HCT116 (cell line): ENCODE data around the gene STPG1. TPM values are rescaled to one million over a fixed set of nuclear protein-coding genes. Genes with fewer than 3 reads are reported as not detected.

Experiments
- ATAC-seq: fragments of 200-7000 bp; cut with Tn5 transposase; 2 replicates; pipeline ENCODE4 v1.9.1; 2020; ENCODE audit warnings: mild to moderate bottlenecking, moderate library complexity
- BruUV-seq: library from RNA; stranded (reverse); fragments of 400-500 nt; replicated peaks from 2 replicates; lab custom pipeline; 2021; lab: Mats Ljungman, UMichigan
- CTCF ChIA-PET: fragments of 300-600 bp; sonication (Branson Sonifier 250); formaldehyde crosslinking; loops from one replicate; lab custom pipeline; 2021; ENCODE audit warnings: antibody characterized with exemption; lab: Charles Lee
- POLR2A ChIA-PET: fragments of 300-600, 350-600 bp; sonication (Branson Sonifier 250); formaldehyde crosslinking; loops from one replicate; lab custom pipeline; 2021; ENCODE audit warnings: antibody characterized with exemption; lab: Charles Lee
- RAD21 ChIA-PET, 2 experiments: fragments of 300-600 bp; sonication (Branson Sonifier 250); formaldehyde crosslinking; loops; one replicate each; lab custom pipeline; 2023; ENCODE audit warnings: low total read pairs in 2 of 2; ENCODE audit not compliant: uncharacterized antibody in 2 of 2, unreplicated experiment in 2 of 2, low non-redundant PET in 1 of 2; lab: Charles Lee
- DNase-seq: peaks from one replicate; pipeline ENCODE4 v3.0.0-alpha.2; 2010; ENCODE audit warnings: low read depth, low spot score
- H2AFZ ChIP-seq: fragments of 200-600 bp; shearing (Covaris generic), sonication (generic); 2 replicates; pipeline ENCODE4 v1.6.1; 2017; ENCODE audit warnings: low read depth, mixed run types, mixed read lengths, antibody characterized with exemption, low read length; ENCODE audit not compliant: poor library complexity, severe bottlenecking
- H3K27ac ChIP-seq: 2 replicates; pipeline ENCODE4 v1.5.1; 2012; ENCODE audit warnings: low read depth, low read length
- H3K27me3 ChIP-seq: fragments of 200-600 bp; sonication (generic); 2 replicates; pipeline ENCODE4 v1.6.1; 2016; ENCODE audit warnings: mixed run types, low read length, mixed read lengths; ENCODE audit not compliant: insufficient read depth
- H3K36me3 ChIP-seq, 2 experiments: fragments of 200-500 bp in 1 of 2; fragments of 200-600 bp in 1 of 2; sonication (Bioruptor generic) in 1 of 2; sonication (generic) in 1 of 2; 2 replicates each; pipeline versions ENCODE4 v1.5.1 to v1.6.1; 2014 to 2016; ENCODE audit warnings: low read length in 2 of 2, inconsistent platforms in 1 of 2, mixed read lengths in 1 of 2, mixed run types in 1 of 2; ENCODE audit not compliant: insufficient read depth in 2 of 2, control insufficient read depth in 1 of 2
- H3K4me1 ChIP-seq, 2 experiments: fragments of 200-600 bp in 1 of 2; sonication (generic) in 1 of 2; 2 replicates each; pipeline versions ENCODE4 v1.5.1 to v1.6.1; 2012 to 2017; ENCODE audit warnings: low read length in 2 of 2, inconsistent platforms in 1 of 2, mild to moderate bottlenecking in 1 of 2, mixed read lengths in 1 of 2, mixed run types in 1 of 2, moderate library complexity in 1 of 2; ENCODE audit not compliant: insufficient read depth in 2 of 2, control insufficient read depth in 1 of 2
- H3K4me2 ChIP-seq: fragments of 200-600 bp; sonication (generic); 2 replicates; pipeline ENCODE4 v1.6.1; 2017; ENCODE audit warnings: mixed run types, low read length, mixed read lengths
- H3K4me3 ChIP-seq, 2 experiments: fragments of 200-600 bp in 1 of 2; sonication (generic) in 1 of 2; replicated peaks in 1 of 2; 2 replicates each; pipeline ENCODE4 v1.5.1; 2011 to 2016; ENCODE audit warnings: low read length in 2 of 2, control low read depth in 1 of 2, low read depth in 1 of 2, mild to moderate bottlenecking in 1 of 2, mixed read lengths in 1 of 2, mixed run types in 1 of 2
- H3K79me2 ChIP-seq: fragments of 200-600 bp; sonication (generic); 2 replicates; pipeline ENCODE4 v1.6.1; 2017; ENCODE audit warnings: mild to moderate bottlenecking, mixed run types, low read length, moderate library complexity, mixed read lengths; ENCODE audit not compliant: insufficient read depth
- H3K9ac ChIP-seq: fragments of 200-600 bp; sonication (generic); 2 replicates; pipeline ENCODE4 v1.6.1; 2016; ENCODE audit warnings: low read length, mixed read lengths
- H3K9me2 ChIP-seq: fragments of 200-600 bp; sonication (generic), shearing (Covaris generic); 2 replicates; pipeline ENCODE4 v1.6.1; 2017; ENCODE audit warnings: mixed run types, mild to moderate bottlenecking, moderate library complexity; ENCODE audit not compliant: insufficient read depth
- H3K9me3 ChIP-seq, 2 experiments: fragments of 200-500 bp in 1 of 2; fragments of 200-600 bp in 1 of 2; sonication (Bioruptor generic) in 1 of 2; sonication (generic) in 1 of 2; 2 replicates each; pipeline ENCODE4 v1.6.1; 2014 to 2017; ENCODE audit warnings: low read length in 2 of 2, mixed read lengths in 2 of 2, inconsistent platforms in 1 of 2, low read depth in 1 of 2, mild to moderate bottlenecking in 1 of 2, mixed run types in 1 of 2, moderate library complexity in 1 of 2; ENCODE audit not compliant: control insufficient read depth in 1 of 2, insufficient read depth in 1 of 2
- H4K20me1 ChIP-seq: fragments of 200-600 bp; sonication (generic), shearing (Covaris generic); 2 replicates; pipeline ENCODE4 v1.6.1; 2017; ENCODE audit warnings: mixed run types, mild to moderate bottlenecking, moderate library complexity; ENCODE audit not compliant: insufficient read depth
- ELF1 ChIP-seq: IDR thresholded peaks from 2 replicates; pipeline ENCODE4 v1.6.1; 2012; ENCODE audit warnings: low read depth, borderline replicate concordance
- EZH2phosphoT487 ChIP-seq: fragments of 200-600 bp; IDR thresholded peaks from 2 replicates; pipeline ENCODE4 v1.6.1; 2018; ENCODE audit warnings: antibody characterized with exemption, borderline replicate concordance
- FOSL1 ChIP-seq: IDR thresholded peaks from 2 replicates; pipeline ENCODE4 v1.6.1; 2012; ENCODE audit warnings: low read depth
- POLR2A ChIP-seq: IDR thresholded peaks from 2 replicates; pipeline ENCODE4 v1.7.0; 2011; ENCODE audit warnings: borderline replicate concordance; ENCODE audit not compliant: insufficient read depth, insufficient read length; ENCODE audit errors: extremely low read depth
- POLR2AphosphoS5 ChIP-seq: IDR thresholded peaks from 2 replicates; pipeline ENCODE4 v1.6.1; 2011; ENCODE audit warnings: mild to moderate bottlenecking, low read depth, low read length, moderate library complexity
- RAD21 ChIP-seq: IDR thresholded peaks from 2 replicates; pipeline ENCODE4 v1.6.1; 2012; ENCODE audit warnings: low read depth, mild to moderate bottlenecking
- TCF7L2 ChIP-seq: IDR thresholded peaks from 2 replicates; pipeline ENCODE4 v1.7.0; 2011; ENCODE audit warnings: borderline replicate concordance, inconsistent platforms; ENCODE audit not compliant: insufficient read depth, insufficient read length; ENCODE audit errors: extremely low read depth
- YY1 ChIP-seq: IDR thresholded peaks from 2 replicates; pipeline ENCODE4 v1.6.1; 2011; ENCODE audit warnings: low read length, low read depth, moderate library complexity, mild to moderate bottlenecking; ENCODE audit not compliant: insufficient replicate concordance; ENCODE audit errors: extremely low read depth
- ZFX ChIP-seq: fragments of 450-650 bp; IDR thresholded peaks from 2 replicates; pipeline ENCODE4 v1.6.1; 2017
- ZNF274 ChIP-seq: fragments of 200-500 bp; sonication (Bioruptor generic); IDR thresholded peaks from 2 replicates; pipeline ENCODE4 v1.6.1; 2014; ENCODE audit warnings: mild to moderate bottlenecking, low read depth, low read length, inconsistent platforms
- intact Hi-C: fragments of 100-400 bp; cut with micrococcal nuclease; formaldehyde crosslinking; loops from 2 replicates; pipeline ENCODE4 v1.10.0; 2022
- total RNA-seq: library from RNA; stranded (reverse); gene quantifications from one replicate; pipeline ENCODE4 v1.2.1, GENCODE V29; 2021; ENCODE audit not compliant: unreplicated experiment
- TF ChIP-seq, protein P1 (sequence below), 3 experiments: fragments of 200-600 bp in 1 of 3; sonication (generic) in 1 of 3; IDR thresholded peaks in 2 of 3; conservative IDR thresholded peaks in 1 of 3; 2 replicates each; pipeline ENCODE4 v1.5.1; 2012 to 2017; ENCODE audit warnings: low read depth in 2 of 3, low read length in 2 of 3, antibody characterized with exemption in 1 of 3, borderline replicate concordance in 1 of 3, control low read depth in 1 of 3, mild to moderate bottlenecking in 1 of 3, mixed read lengths in 1 of 3, mixed run types in 1 of 3, moderate library complexity in 1 of 3; ENCODE audit not compliant: insufficient read depth in 1 of 3
- TF ChIP-seq, protein P2 (sequence below): IDR thresholded peaks from 2 replicates; pipeline ENCODE4 v1.6.1; 2012; ENCODE audit warnings: low read depth

STPG1 gene
- total RNA-seq, 1 experiment from 2014 or later, result 13.4 TPM

DNA sequence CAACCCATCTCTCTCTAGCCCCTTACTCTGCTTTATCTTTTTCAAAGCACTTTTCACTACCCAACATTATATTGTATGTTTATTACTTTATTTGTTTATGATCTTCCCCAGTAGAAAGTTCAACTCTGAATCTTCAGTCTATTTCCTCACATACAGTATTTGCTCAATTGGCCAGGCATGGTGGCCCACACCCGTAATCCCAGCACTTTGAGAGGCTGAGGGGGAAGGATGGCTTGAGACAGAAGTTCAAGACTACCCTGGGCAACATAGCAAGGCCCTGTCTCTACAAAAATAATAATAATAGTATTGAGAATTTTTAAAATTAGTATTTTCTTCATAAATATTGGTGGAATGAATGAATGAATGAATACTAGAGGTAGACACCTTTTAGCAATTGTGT, 1.2 kb downstream of the STPG1 start:
- H3K9me2 ChIP-seq, result no peaks in the 10 kb centered on the region
- peak overlapping the region; percentile 96 for H3K4me2 ChIP-seq
- no peaks in the 10 kb centered on the region for H3K79me2 ChIP-seq
- BruUV-seq, result no TSS peak
- no peaks in the 10 kb centered on the region for H3K27me3 ChIP-seq
- TF ChIP-seq TCF7L2 (no peak), RAD21 (no peak), ELF1 (no peak), ZNF274 (no peak), FOSL1 (no peak), YY1 (no peak), EZH2phosphoT487 (no peak), ZFX (no peak), POLR2A (no peak), POLR2AphosphoS5 (no peak)
- TF ChIP-seq, protein P1, sequence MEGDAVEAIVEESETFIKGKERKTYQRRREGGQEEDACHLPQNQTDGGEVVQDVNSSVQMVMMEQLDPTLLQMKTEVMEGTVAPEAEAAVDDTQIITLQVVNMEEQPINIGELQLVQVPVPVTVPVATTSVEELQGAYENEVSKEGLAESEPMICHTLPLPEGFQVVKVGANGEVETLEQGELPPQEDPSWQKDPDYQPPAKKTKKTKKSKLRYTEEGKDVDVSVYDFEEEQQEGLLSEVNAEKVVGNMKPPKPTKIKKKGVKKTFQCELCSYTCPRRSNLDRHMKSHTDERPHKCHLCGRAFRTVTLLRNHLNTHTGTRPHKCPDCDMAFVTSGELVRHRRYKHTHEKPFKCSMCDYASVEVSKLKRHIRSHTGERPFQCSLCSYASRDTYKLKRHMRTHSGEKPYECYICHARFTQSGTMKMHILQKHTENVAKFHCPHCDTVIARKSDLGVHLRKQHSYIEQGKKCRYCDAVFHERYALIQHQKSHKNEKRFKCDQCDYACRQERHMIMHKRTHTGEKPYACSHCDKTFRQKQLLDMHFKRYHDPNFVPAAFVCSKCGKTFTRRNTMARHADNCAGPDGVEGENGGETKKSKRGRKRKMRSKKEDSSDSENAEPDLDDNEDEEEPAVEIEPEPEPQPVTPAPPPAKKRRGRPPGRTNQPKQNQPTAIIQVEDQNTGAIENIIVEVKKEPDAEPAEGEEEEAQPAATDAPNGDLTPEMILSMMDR (IDR thresholded peaks at IDR 0.05 in 2 of 3, conservative IDR thresholded peaks at IDR 0.05 in 1 of 3; ENCODE audit: borderline replicate concordance in 1 of 3, insufficient read depth in 1 of 3, low read depth in 2 of 3, low read length in 2 of 3), result no peak
- TF ChIP-seq, protein P2, sequence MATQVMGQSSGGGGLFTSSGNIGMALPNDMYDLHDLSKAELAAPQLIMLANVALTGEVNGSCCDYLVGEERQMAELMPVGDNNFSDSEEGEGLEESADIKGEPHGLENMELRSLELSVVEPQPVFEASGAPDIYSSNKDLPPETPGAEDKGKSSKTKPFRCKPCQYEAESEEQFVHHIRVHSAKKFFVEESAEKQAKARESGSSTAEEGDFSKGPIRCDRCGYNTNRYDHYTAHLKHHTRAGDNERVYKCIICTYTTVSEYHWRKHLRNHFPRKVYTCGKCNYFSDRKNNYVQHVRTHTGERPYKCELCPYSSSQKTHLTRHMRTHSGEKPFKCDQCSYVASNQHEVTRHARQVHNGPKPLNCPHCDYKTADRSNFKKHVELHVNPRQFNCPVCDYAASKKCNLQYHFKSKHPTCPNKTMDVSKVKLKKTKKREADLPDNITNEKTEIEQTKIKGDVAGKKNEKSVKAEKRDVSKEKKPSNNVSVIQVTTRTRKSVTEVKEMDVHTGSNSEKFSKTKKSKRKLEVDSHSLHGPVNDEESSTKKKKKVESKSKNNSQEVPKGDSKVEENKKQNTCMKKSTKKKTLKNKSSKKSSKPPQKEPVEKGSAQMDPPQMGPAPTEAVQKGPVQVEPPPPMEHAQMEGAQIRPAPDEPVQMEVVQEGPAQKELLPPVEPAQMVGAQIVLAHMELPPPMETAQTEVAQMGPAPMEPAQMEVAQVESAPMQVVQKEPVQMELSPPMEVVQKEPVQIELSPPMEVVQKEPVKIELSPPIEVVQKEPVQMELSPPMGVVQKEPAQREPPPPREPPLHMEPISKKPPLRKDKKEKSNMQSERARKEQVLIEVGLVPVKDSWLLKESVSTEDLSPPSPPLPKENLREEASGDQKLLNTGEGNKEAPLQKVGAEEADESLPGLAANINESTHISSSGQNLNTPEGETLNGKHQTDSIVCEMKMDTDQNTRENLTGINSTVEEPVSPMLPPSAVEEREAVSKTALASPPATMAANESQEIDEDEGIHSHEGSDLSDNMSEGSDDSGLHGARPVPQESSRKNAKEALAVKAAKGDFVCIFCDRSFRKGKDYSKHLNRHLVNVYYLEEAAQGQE, result no peak
- H3K27ac ChIP-seq, result no peak overlapping the region
- DNase-seq (no peak), ATAC-seq (no peak)
- H3K36me3 ChIP-seq, result no peaks in the 10 kb centered on the region
- H3K4me1 ChIP-seq, result peaks cover 29 to 73% of the 10 kb centered on the region in 2 experiments
- ChIA-PET CTCF (interaction anchor here (1.0 to 1.8 kb wide), 2 partner anchors 21 to 213 kb away, joined by 4 to 10 read pairs; no protein-coding TSS in a partner anchor), POLR2A (no interaction called here), RAD21 (no interaction called here)
- intact Hi-C loops, result loop anchor here (10.0 kb wide), 1 partner anchor 112 kb away; no protein-coding TSS in a partner anchor
- no peaks in the 10 kb centered on the region for H3K9me3 ChIP-seq
- H4K20me1 ChIP-seq, result no peaks in the 10 kb centered on the region
- H3K4me3 ChIP-seq, result peak overlapping the region; percentile 74 to 81; a peak in 3 of 4 replicates
- H2AFZ ChIP-seq, result no peak overlapping the region
- H3K9ac ChIP-seq, result peak overlapping the region; percentile 82; the same call in 1 of the 2 replicates
